MM.1S (cell line): Measurements from ENCODE around the gene TMX3.

Source experiments
- CTCF ChIP-seq: fragments of 300-600 bp; sonication (generic); IDR thresholded peaks from 2 replicates; pipeline ENCODE4 v1.5.1; 2016; ENCODE audit warnings: antibody characterized with exemption, low read length, mixed read lengths
- EZH2 ChIP-seq: fragments of 300-600 bp; sonication (generic); optimal IDR thresholded peaks from 2 replicates; pipeline ENCODE3; 2017; ENCODE audit warnings: low read depth, mild to moderate bottlenecking, antibody characterized with exemption, low read length, mixed read lengths
- EZH2phosphoT487 ChIP-seq: fragments of 300-600 bp; sonication (generic); IDR thresholded peaks from 2 replicates; pipeline ENCODE4 v1.6.1; 2018; ENCODE audit warnings: antibody characterized with exemption, low read length

- TF ChIP-seq CTCF, result no peak
- TF ChIP-seq EZH2, result no peak
- TF ChIP-seq EZH2phosphoT487, result no peak
Observed at GRCh38 chr18:68666381-68666780, 48.5 kb downstream of the TMX3 start.
